GM12878 (cell line): ENCODE measurements around the gene TMC6. TPM values are rescaled to one million over a fixed set of nuclear protein-coding genes. Genes with fewer than 3 reads are reported as not detected.
A peak's percentile ranks its signal among the peaks of the same experiment; 100 is the strongest.

ENCODE experiments used
- BHLHE40 ChIP-seq, 2 experiments: fragments of 450-650 bp in 1 of 2; IDR thresholded peaks; 2 replicates each; pipeline ENCODE4 v1.6.1; 2011 to 2017; ENCODE audit warnings: low read depth in 2 of 2, borderline replicate concordance in 1 of 2, improper control_type of control experiment in 1 of 2, low read length in 1 of 2, mild to moderate bottlenecking in 1 of 2
- CBX5 ChIP-seq: sonication (generic); IDR thresholded peaks from 2 replicates; pipeline ENCODE4 v1.6.1; 2016; ENCODE audit warnings: low read depth, moderate library complexity, mild to moderate bottlenecking, inconsistent platforms
- CEBPZ ChIP-seq: fragments of 150-350 bp; IDR thresholded peaks from 2 replicates; pipeline ENCODE4 v1.6.1; 2016; ENCODE audit warnings: low read depth, low read length
- CHD1 ChIP-seq: IDR thresholded peaks from 2 replicates; pipeline ENCODE4 v1.6.1; 2012; ENCODE audit warnings: low read depth, low read length, improper control_type of control experiment
- CHD2 ChIP-seq: IDR thresholded peaks from 2 replicates; pipeline ENCODE4 v1.6.1; 2011; ENCODE audit warnings: low read depth, low read length, improper control_type of control experiment, borderline replicate concordance
- EGR1 ChIP-seq, 2 experiments: IDR thresholded peaks; 1 replicate in 1 of 2; 2 replicates in 1 of 2; pipeline ENCODE4 v1.6.1; 2011 to 2012; ENCODE audit warnings: low read depth in 2 of 2, low read length in 2 of 2, borderline replicate concordance in 1 of 2, mild to moderate bottlenecking in 1 of 2, moderate library complexity in 1 of 2
- GATAD2B ChIP-seq: fragments of 450-650 bp; conservative IDR thresholded peaks from 2 replicates; pipeline ENCODE4 v1.6.1; 2017; ENCODE audit warnings: low read depth, mild to moderate bottlenecking, moderate library complexity
- HCFC1 ChIP-seq: fragments of 150-350 bp; IDR thresholded peaks from 2 replicates; pipeline ENCODE4 v1.6.1; 2014; ENCODE audit warnings: low read length
- JUND ChIP-seq: IDR thresholded peaks from 2 replicates; pipeline ENCODE4 v1.6.1; 2012; ENCODE audit warnings: low read depth, mild to moderate bottlenecking, low read length, improper control_type of control experiment, moderate library complexity
- NR2F1 ChIP-seq: fragments of 450-650 bp; conservative IDR thresholded peaks from 2 replicates; pipeline ENCODE4 v1.6.1; 2017; ENCODE audit warnings: mild to moderate bottlenecking
- PAX5 ChIP-seq: IDR thresholded peaks from 2 replicates; pipeline ENCODE4 v1.6.1; 2011; ENCODE audit warnings: low read depth, low read length, borderline replicate concordance
- REST ChIP-seq: IDR thresholded peaks from 2 replicates; pipeline ENCODE4 v1.6.1; 2012; ENCODE audit warnings: mild to moderate bottlenecking, low read depth, low read length
- SRF ChIP-seq, 2 experiments: IDR thresholded peaks; 2 replicates each; pipeline ENCODE4 v1.6.1; 2011; ENCODE audit warnings: low read depth in 2 of 2, low read length in 2 of 2, mild to moderate bottlenecking in 1 of 2, moderate library complexity in 1 of 2
- TARDBP ChIP-seq: IDR thresholded peaks from 2 replicates; pipeline ENCODE4 v1.6.1; 2016; ENCODE audit warnings: borderline replicate concordance
- TCF12 ChIP-seq: IDR thresholded peaks from 2 replicates; pipeline ENCODE4 v1.6.1; 2011; ENCODE audit warnings: low read depth, mild to moderate bottlenecking, low read length
- USF2 ChIP-seq: IDR thresholded peaks from 2 replicates; pipeline ENCODE4 v1.6.1; 2011; ENCODE audit warnings: low read depth, low read length, improper control_type of control experiment, borderline replicate concordance
- ZNF384 ChIP-seq: IDR thresholded peaks from 2 replicates; pipeline ENCODE4 v1.6.1; 2012; ENCODE audit warnings: low read depth, mild to moderate bottlenecking, low read length, improper control_type of control experiment, borderline replicate concordance
- ZNF592 ChIP-seq: fragments of 450-650 bp; IDR thresholded peaks from 2 replicates; pipeline ENCODE4 v1.6.1; 2017; ENCODE audit warnings: mild to moderate bottlenecking, moderate library complexity
- ZNF622 ChIP-seq: fragments of 450-650 bp; IDR thresholded peaks from 2 replicates; pipeline ENCODE4 v1.6.1; 2017; ENCODE audit warnings: mild to moderate bottlenecking, inconsistent platforms
- polyA plus RNA-seq, 11 experiments: library from polyadenylated mRNA; depleted of rRNA in 4 of 11; unstranded in 6 of 11; stranded (reverse) in 5 of 11; fragments of >200 nt; fragmentation: Nextera tagmentation in 4 of 11; fragmentation: Illumina TruSeq in 1 of 11; extraction: Ambion mirVana in 4 of 11; extraction: Trizol in 1 of 11; gene quantifications; 1 replicate in 1 of 11; 2 replicates in 10 of 11; pipeline versions ENCODE4 v1.2.1 to v1.2.3, GENCODE V29; 2011 to 2016; ENCODE audit warnings: inconsistent platforms in 2 of 11, missing spikeins in 2 of 11, low read depth in 1 of 11
- total RNA-seq, 4 experiments: library from RNA; depleted of rRNA in 3 of 4; stranded (reverse); fragments of >200 nt in 3 of 4; fragmentation: Illumina TruSeq in 1 of 4; extraction: Trizol in 1 of 4; gene quantifications; 2 replicates each; pipeline versions ENCODE4 v1.2.1 to v1.2.3, GENCODE V29; 2013 to 2021

Gene TMC6
- total and polyA plus RNA-seq, 10 of the 15 experiments (the other 5 are each of a cell fraction or from before 2014, with no cell fraction given), result 1.9 to 232 (median 60.6) TPM

- TF ChIP-seq ZNF592 (no peak), USF2 (no peak), TCF12 (no peak), JUND (no peak), CHD1 (no peak), BHLHE40 (IDR thresholded peaks at IDR 0.05; ENCODE audit: borderline replicate concordance in 1 of 2, low read depth in 2 of 2, low read length in 1 of 2) (0 out of 4 replicates have a peak, but pooled peaks of 1 of the 2 experiments have one; percentile 7), ZNF622 (no peak), ZNF384 (no peak), PAX5 (peak; percentile 22; the same call in 1 of the 2 replicates), CHD2 (no peak), NR2F1 (0 out of 2 replicates have a peak, but pooled peaks have one; percentile 25), REST (no peak), TARDBP (no peak), HCFC1 (no peak), CEBPZ (no peak), GATAD2B (0 out of 2 replicates have a peak, but pooled peaks have one; percentile 49), SRF (IDR thresholded peaks at IDR 0.05; ENCODE audit: low read depth in 2 of 2, low read length in 2 of 2) (no peak), EGR1 (IDR thresholded peaks at IDR 0.05; ENCODE audit: borderline replicate concordance in 1 of 2, low read depth in 2 of 2, low read length in 2 of 2) (no peak), CBX5 (no peak)
Observed at GRCh38 chr17:78174346-78174869, 45.9 kb upstream of the TMC6 start (continued).
